Measurements from ENCODE around the gene MCFD2. TPM values are rescaled to one million over a fixed set of nuclear protein-coding genes. Genes with fewer than 3 reads are reported as not detected.

MCFD2 gene
- total RNA-seq, 2 experiments from 2014 or later, result 27.7 to 31.8 TPM

DNA sequence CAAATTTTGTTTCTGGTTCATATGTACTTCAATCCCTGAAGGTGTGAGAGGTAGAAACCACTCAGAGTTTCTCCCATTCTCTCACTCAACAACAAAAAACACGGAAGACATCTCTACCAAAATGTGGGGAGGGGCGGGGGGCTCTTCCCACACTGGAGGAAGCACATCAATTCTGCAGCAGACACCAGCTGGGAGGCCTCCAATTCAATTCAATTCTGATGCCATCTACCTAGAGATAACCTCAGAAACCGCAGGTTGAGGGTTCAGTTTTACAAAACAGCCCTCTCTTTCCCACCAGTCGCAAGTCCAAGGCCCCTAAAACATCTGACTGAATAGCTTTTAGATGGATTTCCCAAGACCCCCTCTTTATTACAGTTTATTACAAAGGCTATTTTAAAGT, 7.0 kb upstream of the MCFD2 start:
- no peak for ATAC-seq
- peaks cover 15% of the 10 kb centered on the region for H3K36me3 Mint-ChIP-seq (ENCODE audit: low read depth)
- no peaks in the 10 kb centered on the region for H3K27me3 Mint-ChIP-seq
- peaks cover 36% of the 10 kb centered on the region for H3K4me1 Mint-ChIP-seq (ENCODE audit: low read depth)
- H3K9me3 Mint-ChIP-seq, result peaks cover 13% of the 10 kb centered on the region
- ChIA-PET POLR2A (interaction anchor here (1.4 to 1.6 kb wide), 2 partner anchors 13 to 62 kb away, joined by 3 to 6 read pairs; no protein-coding TSS in a partner anchor), CTCF (interaction anchor here (1.2 to 3.2 kb wide), 3 partner anchors 8 to 20 kb away, joined by 3 to 21 read pairs (median 4); no protein-coding TSS in a partner anchor)
- DNase-seq, result no peak
- intact Hi-C loops (cut with micrococcal nuclease), result no loop called here
- TF ChIP-seq CTCF (IDR thresholded peaks at IDR 0.05), result no peak
- no peak overlapping the region for H3K4me3 Mint-ChIP-seq
- peak overlapping the region; percentile 40 for H3K27ac Mint-ChIP-seq

GRCh38 chr2:46921676-46922448, 6.3 kb upstream of the MCFD2 start:
- H3K4me3 Mint-ChIP-seq, result no peak overlapping the region
- no peaks in the 10 kb centered on the region for H3K27me3 Mint-ChIP-seq
- peaks cover 11% of the 10 kb centered on the region for H3K36me3 Mint-ChIP-seq (ENCODE audit: low read depth)
- peak overlapping the region; percentile 62 for H3K27ac Mint-ChIP-seq
- intact Hi-C loops (cut with micrococcal nuclease), result no loop called here
- no peak for TF ChIP-seq CTCF (IDR thresholded peaks at IDR 0.05)
- DNase-seq (peak; percentile 21), ATAC-seq (peak; percentile 21)
- ChIA-PET CTCF (interaction anchor here (1.1 to 3.2 kb wide), 5 partner anchors 9 to 402 kb away, joined by 3 to 21 read pairs (median 3); no protein-coding TSS in a partner anchor), POLR2A (interaction anchor here (1.4 to 1.6 kb wide), 2 partner anchors 14 to 62 kb away, joined by 3 to 6 read pairs; no protein-coding TSS in a partner anchor)
- peaks cover 10% of the 10 kb centered on the region for H3K9me3 Mint-ChIP-seq
- H3K4me1 Mint-ChIP-seq (ENCODE audit: low read depth), result peaks cover 43% of the 10 kb centered on the region

DNA sequence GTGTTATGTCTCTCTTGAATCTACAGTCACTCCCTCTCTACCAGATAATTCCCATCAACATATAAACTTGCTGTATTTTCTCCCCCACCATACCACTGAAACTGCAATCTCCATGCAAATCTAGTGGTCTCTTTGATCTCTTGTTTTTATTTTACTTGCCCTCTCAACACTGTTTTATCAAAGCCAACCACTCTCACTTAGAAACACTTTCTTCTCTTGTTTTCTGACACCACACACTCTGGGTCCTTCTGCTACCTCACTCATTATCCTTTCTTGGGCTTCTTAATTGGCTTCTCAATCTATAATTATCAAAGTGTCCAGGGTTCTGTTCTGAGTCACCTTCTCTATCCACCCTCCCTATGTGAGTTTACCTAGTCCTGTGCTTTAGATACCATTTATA, 2.0 kb upstream of the MCFD2 start:
- ChIA-PET POLR2A (interaction anchor here (0.7 to 2.1 kb wide), 4 partner anchors 10 to 68 kb away, joined by 3 to 9 read pairs (median 4); no protein-coding TSS in a partner anchor), CTCF (interaction anchor here (1.2 to 3.2 kb wide), 5 partner anchors 12 to 354 kb away, joined by 3 to 36 read pairs (median 4); no protein-coding TSS in a partner anchor)
- DNase-seq (no peak), ATAC-seq (no peak)
- intact Hi-C loops (cut with micrococcal nuclease), result loop anchor here (2.0 kb wide), 1 partner anchor 25 kb away; no protein-coding TSS in a partner anchor
- Mint-ChIP-seq H3K27ac (no peak overlapping the region), H3K4me1 (ENCODE audit: low read depth) (peaks cover 60% of the 10 kb centered on the region), H3K27me3 (no peaks in the 10 kb centered on the region), H3K9me3 (no peaks in the 10 kb centered on the region), H3K36me3 (ENCODE audit: low read depth) (peaks cover 11% of the 10 kb centered on the region), H3K4me3 (peak overlapping the region; percentile 95)
- no peak for TF ChIP-seq CTCF (IDR thresholded peaks at IDR 0.05)

- H3K36me3 Mint-ChIP-seq (ENCODE audit: low read depth), result peaks cover 21% of the 10 kb centered on the region
- intact Hi-C loops (cut with micrococcal nuclease), result loop anchor here (2.0 kb wide), 1 partner anchor 27 kb away; no protein-coding TSS in a partner anchor
- peaks cover 49% of the 10 kb centered on the region for H3K4me1 Mint-ChIP-seq (ENCODE audit: low read depth)
- H3K4me3 Mint-ChIP-seq, result peak overlapping the region; percentile 95
- TF ChIP-seq CTCF (IDR thresholded peaks at IDR 0.05), result no peak
- ChIA-PET POLR2A (interaction anchor here (2.1 kb wide), 1 partner anchor 20 kb away, joined by 4 read pairs; no protein-coding TSS in a partner anchor), CTCF (interaction anchor here (0.7 to 1.6 kb wide), 4 partner anchors 9 to 408 kb away, joined by 3 to 5 read pairs (median 4); no protein-coding TSS in a partner anchor)
- no peaks in the 10 kb centered on the region for H3K27me3 Mint-ChIP-seq
- H3K27ac Mint-ChIP-seq, result peak overlapping the region; percentile 83
- DNase-seq, result peak; percentile 84
- peak; percentile 89 for ATAC-seq
- H3K9me3 Mint-ChIP-seq, result no peaks in the 10 kb centered on the region
Observed at GRCh38 chr2:46915811-46916630, 415 bp upstream of the MCFD2 start.

All from activated CD8-positive, alpha-beta T cell treated with anti-CD3 and anti-CD28 coated beads for 36 hours (primary cell).